ENCODE measurements around the gene ANKRD65.
"Not testable (repeated sequence)": the region's sequence is repeated elsewhere in the genome, so short reads cannot be mapped to it uniquely, and the experiment has no call there.

Gene ANKRD65

GRCh38 chr1:1415751-1416150 is 5.3 kb downstream of the ANKRD65 start:
- no peak for DNase-seq (ENCODE audit: low read depth)

DNA sequence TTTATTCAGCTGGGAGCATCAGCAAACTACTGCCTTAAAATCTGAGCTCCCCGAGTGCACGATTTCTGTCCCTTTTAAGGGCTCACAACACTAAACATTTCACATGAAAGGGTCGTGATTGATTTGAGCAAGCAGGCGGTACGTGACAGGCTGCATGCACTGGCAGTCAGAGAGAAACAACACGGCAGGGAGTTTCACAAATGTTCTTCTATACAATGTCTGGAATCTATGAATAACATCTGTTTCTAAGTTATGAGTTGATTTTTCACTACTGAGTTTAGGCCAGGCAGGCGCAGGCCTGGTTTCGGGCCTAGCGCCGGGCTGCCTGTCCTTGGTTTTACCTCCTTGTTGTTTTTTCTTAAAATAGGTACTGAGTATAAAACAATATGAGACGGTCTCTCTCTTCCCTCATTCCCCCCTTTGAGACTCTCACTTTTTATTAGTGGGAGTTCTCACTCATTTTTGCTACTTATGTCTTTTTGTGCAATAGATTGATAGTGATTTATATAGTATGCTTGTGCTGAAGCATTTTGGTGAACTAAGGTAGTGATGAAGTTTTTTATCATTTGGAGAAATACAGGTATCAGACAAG is 8.7 kb downstream of the ANKRD65 start:
- DNase-seq (ENCODE audit: low read depth): not testable (repeated sequence)

- DNase-seq (ENCODE audit: low read depth): no peak
These were observed 9.4 kb downstream of the ANKRD65 start for GRCh38 chr1:1411626-1412025.

DNA sequence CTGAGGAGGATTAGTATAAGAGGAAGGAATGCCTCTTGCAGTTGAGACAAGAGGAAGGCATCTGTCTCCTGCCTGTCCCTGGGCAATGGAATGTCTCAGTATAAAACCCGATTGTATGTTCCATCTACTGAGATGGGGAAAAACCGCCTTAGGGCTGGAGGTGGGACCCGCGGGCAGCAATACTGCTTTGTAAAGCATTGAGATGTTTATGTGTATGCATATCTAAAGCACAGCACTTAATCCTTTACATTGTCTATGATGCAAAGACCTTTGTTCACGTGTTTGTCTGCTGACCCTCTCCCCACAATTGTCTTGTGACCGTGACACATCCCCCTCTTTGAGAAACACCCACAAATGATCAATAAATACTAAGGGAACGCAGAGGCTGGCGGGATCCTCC is 10.8 kb downstream of the ANKRD65 start:
- DNase-seq (ENCODE audit: low read depth): not testable (repeated sequence)

DNA sequence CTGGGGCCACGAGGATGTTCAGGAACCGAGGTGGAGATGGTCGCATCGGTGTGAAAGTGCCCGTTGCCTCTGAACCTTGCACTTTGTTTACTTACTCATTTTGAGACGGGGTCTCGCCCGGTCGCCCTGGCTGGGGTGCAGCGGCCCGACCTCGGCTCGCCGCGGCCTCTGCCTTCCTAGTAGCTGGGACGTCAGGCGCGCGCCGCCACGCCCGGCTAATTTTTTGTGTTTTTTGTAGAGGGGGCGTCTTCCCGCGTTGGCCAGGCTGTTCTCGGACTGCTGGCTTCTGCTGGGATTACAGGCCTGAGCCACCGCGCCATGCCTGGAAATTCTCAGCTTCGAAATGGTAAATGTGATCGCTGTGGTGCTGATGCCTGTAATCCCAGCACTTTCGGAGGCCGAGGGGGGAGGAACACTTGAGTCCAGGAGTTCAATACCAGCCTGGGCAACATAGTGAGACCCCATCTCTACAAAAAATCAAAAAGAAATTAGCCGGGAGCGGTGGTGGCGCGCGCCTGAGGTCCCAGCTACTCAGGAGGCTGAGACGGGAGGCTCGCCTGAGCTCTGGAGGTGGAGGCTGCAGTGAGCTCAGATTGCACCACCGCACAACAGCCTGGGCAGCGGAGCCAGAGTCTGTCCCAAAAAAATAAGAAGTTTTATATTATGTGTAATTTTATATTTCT is 13.3 kb downstream of the ANKRD65 start:
- DNase-seq (ENCODE audit: low read depth): no peak

GRCh38 chr1:1406821-1407635 is 14.0 kb downstream of the ANKRD65 start, which contains the start of gene MRPL20:
MRPL20 (minus strand) TSS chr1:1407293; CDS start chr1:1407217, 76 bp downstream.
- peak; percentile 89 for DNase-seq (ENCODE audit: low read depth)

DNA sequence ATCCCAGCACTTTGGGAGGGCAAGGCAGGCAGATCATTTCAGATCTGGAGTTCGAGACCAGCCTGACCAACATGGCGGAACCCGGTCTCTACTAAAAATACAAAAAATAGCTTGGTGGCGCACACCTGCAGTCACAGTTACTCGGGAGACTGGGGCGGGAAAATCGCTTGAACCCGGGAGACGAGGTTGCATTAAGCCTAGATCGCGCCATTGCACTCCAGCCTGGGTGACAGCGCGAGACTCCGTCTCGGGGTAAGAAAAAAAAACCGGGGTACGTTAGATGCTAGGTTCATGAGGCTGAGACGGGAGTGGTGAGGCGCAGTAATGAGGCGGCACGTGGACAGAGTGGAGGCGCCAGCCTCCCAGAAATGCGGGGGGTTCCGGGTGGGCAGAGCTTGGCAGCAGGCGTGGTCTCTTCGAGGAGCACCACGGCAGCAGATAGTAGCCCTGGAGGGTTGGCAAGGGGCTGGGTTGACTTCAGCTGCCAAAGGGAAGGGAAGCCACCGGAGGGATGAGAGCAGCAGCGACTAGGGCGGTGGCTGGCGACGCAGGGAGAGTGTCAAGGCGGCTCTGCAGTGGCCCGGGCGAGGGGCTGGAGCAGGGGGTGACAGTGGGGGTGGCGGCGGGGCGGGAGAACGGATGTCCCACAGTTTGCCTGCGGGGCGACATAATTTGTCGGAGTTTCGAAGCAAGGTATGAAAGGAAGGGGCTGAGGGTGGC is 14.8 kb downstream of the ANKRD65 start:
- DNase-seq (ENCODE audit: low read depth): no peak

DNA sequence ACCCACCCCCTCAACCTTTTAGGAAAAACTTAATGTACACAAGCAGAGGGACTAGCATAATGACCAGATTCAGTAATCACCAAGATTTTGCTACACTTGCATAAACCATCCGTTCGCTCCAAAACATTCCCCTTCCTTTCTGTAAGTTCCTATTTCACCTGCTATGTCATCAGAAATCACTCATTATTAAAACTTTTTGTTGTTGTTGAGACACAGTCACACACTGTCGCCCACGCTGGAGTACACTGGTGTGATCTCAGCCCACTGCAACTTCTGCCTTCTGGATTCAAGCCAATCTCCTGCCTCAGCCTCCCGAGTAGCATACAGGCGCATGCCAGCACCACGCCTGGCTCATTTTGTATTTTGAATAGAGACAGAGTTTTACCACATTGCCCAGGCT is 17.4 kb downstream of the ANKRD65 start:
- DNase-seq (ENCODE audit: low read depth): no peak

DNA sequence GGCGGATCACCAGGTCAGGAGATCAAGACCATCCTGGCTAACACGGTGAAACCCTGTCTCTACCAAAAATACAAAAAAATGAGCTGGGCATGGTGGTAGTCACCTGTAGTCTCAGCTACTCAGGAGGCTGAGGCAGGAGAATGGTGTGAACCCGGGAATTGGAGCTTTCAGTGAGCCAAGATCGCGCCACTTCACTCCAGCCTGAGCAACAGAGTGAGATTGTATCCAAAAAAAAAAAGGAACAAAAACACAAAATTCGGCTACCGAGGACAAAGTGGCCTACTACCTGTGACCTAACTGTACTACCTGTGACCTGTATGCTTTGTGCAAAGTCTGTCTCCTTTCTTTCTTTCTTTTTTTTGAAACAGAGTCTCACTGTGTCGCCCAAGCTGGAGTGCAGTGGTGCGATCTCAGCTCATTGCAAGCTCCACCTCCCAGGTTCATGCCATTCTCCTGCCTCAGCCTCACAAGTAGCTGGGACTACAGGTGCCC is 18.1 kb downstream of the ANKRD65 start:
- DNase-seq (ENCODE audit: low read depth): not testable (repeated sequence)

DNA sequence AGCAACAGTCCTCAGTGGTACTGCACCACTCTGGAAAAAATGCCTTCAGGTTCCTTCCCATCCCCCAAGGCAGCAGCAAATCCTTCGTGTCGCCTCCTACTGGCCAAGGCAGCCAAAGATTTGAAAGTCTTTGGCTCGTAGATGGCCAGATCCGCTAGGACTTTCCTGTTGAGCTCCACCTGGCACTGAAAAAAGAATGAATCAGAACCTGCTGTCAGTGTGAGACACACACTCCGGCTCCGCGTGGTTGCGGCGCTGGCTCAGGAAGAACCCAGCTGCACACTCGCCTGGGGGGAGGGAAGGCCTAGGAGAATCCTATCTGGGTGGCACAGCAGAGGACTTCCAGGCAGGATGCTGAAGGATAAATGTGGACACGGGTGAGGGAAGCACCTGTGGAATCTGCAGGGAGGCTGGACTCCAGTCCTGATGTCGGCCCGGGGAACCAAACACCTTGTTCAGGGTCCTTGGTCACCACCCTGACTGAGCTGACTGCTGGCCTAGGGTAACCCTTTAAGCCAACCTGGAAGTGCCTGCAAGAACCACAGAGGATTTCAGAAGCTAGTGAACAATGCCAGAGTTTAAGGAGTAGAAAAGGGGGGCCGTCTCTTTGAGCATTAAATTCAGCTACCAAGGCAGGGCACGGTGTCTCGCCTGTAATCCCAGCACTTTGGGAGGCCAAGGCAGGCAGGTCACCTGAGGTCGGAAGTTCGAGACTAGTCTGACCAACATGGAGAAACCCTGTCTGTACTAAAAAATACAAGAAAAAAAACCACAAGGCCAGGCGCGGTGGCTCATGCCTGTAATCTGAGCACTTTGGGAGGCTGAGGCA is 18.8 kb downstream of the ANKRD65 start:
- no peak for DNase-seq (ENCODE audit: low read depth)

- DNase-seq (ENCODE audit: low read depth): no peak
These were observed 19.5 kb downstream of the ANKRD65 start for GRCh38 chr1:1401457-1402010.

- DNase-seq (ENCODE audit: low read depth): no peak
These were observed 20.3 kb downstream of the ANKRD65 start for GRCh38 chr1:1400576-1401456.

DNA sequence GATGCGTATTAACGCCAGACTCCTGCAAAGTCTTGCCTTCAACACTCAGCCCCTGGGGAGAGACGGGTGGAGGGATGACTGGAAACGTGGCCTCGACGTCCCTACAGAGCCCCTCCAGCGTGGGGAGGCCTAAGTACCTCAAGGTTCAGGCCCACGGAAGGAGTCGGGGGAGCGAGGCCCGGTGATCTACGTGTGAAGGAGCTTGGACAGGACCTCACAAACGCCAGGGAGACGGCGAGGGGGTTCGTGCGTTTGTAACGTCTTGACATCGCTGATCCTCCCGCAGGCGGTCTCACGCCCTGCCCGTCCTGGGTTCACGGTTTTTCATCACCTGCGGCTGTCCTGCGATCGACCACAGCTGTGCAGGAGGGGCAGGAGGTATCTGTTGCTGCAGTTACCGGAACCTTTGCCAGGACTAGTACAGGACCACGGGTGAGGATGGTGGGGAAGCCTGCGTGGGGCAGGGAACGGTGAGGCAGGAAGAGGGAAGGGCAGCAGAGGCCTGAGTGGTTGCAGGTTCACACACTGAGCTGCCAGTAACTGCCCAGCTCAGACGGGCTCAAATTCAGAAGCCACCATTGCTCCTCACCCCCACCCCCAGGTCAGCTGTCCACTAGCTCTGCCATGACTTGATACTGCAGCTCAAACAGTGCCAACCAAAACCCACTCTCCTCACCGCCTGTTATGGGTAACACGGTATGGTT is 21.1 kb downstream of the ANKRD65 start:
- DNase-seq (ENCODE audit: low read depth): no peak

- DNase-seq (ENCODE audit: low read depth): peak; percentile 98
These were observed 21.7 kb downstream of the ANKRD65 start, which contains the start of gene CCNL2 for GRCh38 chr1:1399187-1399871. CCNL2 (minus strand) TSS chr1:1399335; CDS start chr1:1399306, 29 bp downstream.

- no peak for DNase-seq (ENCODE audit: low read depth)
These were observed 22.3 kb downstream of the ANKRD65 start for GRCh38 chr1:1398677-1399186.

DNA sequence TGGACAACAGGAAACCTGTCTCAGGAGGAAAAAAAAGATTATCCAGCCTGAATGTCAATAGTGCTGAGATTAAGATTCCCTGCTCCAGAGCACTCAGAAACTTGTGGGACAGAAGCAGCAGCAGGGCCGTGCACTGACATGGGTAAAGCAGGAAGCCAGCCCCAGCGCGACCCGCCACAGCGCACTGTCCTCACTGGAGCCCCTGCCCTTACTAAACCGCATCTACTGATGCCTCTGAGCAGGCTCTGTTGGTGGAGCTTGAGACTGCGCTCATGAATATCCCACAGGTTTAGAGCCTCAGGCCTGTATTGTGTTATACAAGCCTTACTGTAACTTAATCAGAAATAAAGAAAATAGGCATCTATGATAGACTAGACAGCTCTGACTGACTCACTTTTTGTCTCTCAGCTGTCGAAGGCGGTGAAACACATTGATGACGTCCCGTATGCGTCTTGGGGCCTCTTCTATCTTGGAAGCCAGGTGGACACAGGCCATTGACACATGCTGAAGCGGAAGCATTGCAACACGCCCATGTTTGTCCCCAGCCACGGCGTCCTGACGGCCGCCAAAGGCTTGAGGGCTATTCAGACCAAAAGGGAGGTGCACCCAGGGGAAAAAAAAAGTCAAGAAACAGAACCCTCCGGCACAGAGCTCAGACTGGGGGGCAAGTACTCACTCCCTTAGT is 23.1 kb downstream of the ANKRD65 start:
- DNase-seq (ENCODE audit: low read depth): no peak

DNA sequence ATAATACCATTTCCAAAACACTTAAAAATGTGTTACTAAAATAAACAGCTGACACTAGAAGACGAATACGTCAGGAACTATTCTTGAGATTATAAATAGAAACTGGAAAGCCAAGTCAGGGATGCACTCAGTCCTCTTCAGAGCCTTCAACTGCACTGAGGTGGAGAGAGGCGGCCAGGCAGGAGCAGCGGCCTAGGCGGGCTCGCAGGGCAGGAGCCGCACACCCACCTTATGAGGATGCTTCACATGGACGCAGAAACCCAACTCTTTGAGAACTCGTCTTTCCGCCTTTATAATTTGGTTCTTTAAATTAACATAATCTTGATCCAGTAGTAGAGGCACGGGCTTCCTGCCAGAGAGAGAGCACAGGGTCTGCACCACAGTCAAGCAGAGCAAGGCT is 25.9 kb downstream of the ANKRD65 start:
- DNase-seq (ENCODE audit: low read depth): no peak

- no peak for DNase-seq (ENCODE audit: low read depth)
These were observed 27.0 kb downstream of the ANKRD65 start for GRCh38 chr1:1394116-1394515.
